HL-60 (cell line): Measurements from ENCODE around the gene FSD1L.

Experiments
- DNase-seq, 2 experiments: peaks; one replicate each; pipeline ENCODE4 v3.0.0-alpha.2; 2010 to 2020; ENCODE audit warnings: low read depth in 1 of 2, low spot score in 1 of 2
- H3K27ac ChIP-seq: fragments of 250-450 bp; sonication (Bioruptor Pico); replicated peaks from 2 replicates; pipeline ENCODE4 v1.5.1; 2020; ENCODE audit warnings: mild to moderate bottlenecking, moderate library complexity
- H3K27me3 ChIP-seq: fragments of 250-450 bp; sonication (Bioruptor Pico); 2 replicates; pipeline ENCODE4 v1.5.1; 2021; ENCODE audit warnings: mild to moderate bottlenecking, moderate library complexity; ENCODE audit not compliant: insufficient read depth, poor library complexity, severe bottlenecking
- H3K4me3 ChIP-seq: replicated peaks from 2 replicates; pipeline ENCODE4 v1.5.1; 2011; ENCODE audit warnings: mild to moderate bottlenecking, control low read depth, low read length; ENCODE audit not compliant: insufficient read depth
- CTCF ChIP-seq: IDR thresholded peaks from one replicate; pipeline ENCODE4 v1.5.1; 2011; ENCODE audit warnings: low read length, control low read depth, inconsistent platforms; ENCODE audit not compliant: insufficient read depth
- GABPA ChIP-seq: IDR thresholded peaks from 2 replicates; pipeline ENCODE4 v1.6.1; 2012; ENCODE audit warnings: low read depth
- POLR2AphosphoS5 ChIP-seq: IDR thresholded peaks from 2 replicates; pipeline ENCODE4 v1.6.1; 2012; ENCODE audit warnings: low read depth
- SPI1 ChIP-seq: IDR thresholded peaks from 2 replicates; pipeline ENCODE4 v1.6.1; 2012; ENCODE audit warnings: low read depth, mild to moderate bottlenecking, borderline replicate concordance
- TF ChIP-seq, protein P1 (sequence below): IDR thresholded peaks from 2 replicates; pipeline ENCODE4 v1.6.1; 2012; ENCODE audit warnings: low read depth; ENCODE audit not compliant: insufficient replicate concordance

FSD1L gene

GRCh38 chr9:105473221-105473620, 25.4 kb downstream of the FSD1L start:
- H3K27ac ChIP-seq, result no peak overlapping the region
- DNase-seq, result no peak
- TF ChIP-seq, protein P1, sequence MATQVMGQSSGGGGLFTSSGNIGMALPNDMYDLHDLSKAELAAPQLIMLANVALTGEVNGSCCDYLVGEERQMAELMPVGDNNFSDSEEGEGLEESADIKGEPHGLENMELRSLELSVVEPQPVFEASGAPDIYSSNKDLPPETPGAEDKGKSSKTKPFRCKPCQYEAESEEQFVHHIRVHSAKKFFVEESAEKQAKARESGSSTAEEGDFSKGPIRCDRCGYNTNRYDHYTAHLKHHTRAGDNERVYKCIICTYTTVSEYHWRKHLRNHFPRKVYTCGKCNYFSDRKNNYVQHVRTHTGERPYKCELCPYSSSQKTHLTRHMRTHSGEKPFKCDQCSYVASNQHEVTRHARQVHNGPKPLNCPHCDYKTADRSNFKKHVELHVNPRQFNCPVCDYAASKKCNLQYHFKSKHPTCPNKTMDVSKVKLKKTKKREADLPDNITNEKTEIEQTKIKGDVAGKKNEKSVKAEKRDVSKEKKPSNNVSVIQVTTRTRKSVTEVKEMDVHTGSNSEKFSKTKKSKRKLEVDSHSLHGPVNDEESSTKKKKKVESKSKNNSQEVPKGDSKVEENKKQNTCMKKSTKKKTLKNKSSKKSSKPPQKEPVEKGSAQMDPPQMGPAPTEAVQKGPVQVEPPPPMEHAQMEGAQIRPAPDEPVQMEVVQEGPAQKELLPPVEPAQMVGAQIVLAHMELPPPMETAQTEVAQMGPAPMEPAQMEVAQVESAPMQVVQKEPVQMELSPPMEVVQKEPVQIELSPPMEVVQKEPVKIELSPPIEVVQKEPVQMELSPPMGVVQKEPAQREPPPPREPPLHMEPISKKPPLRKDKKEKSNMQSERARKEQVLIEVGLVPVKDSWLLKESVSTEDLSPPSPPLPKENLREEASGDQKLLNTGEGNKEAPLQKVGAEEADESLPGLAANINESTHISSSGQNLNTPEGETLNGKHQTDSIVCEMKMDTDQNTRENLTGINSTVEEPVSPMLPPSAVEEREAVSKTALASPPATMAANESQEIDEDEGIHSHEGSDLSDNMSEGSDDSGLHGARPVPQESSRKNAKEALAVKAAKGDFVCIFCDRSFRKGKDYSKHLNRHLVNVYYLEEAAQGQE, result no peak
- TF ChIP-seq CTCF, result no peak
- TF ChIP-seq SPI1, result no peak
- no peak for TF ChIP-seq GABPA
- no peak for TF ChIP-seq POLR2AphosphoS5
- no peaks in the 10 kb centered on the region for H3K27me3 ChIP-seq
- no peak overlapping the region for H3K4me3 ChIP-seq

- Histone ChIP-seq H3K4me3 (no peak overlapping the region), H3K27ac (no peak overlapping the region), H3K27me3 (no peaks in the 10 kb centered on the region)
- TF ChIP-seq CTCF (no peak), SPI1 (no peak), POLR2AphosphoS5 (no peak), GABPA (no peak)
- DNase-seq, result no peak
These were observed 27.5 kb downstream of the FSD1L start for GRCh38 chr9:105475302-105475701.

GRCh38 chr9:105479846-105480245, 32.0 kb downstream of the FSD1L start:
- Histone ChIP-seq H3K27ac (no peak overlapping the region), H3K4me3 (no peak overlapping the region), H3K27me3 (no peaks in the 10 kb centered on the region)
- DNase-seq, result no peak
- TF ChIP-seq POLR2AphosphoS5 (no peak), CTCF (no peak), SPI1 (no peak), GABPA (no peak)
- TF ChIP-seq, protein P1, result no peak

DNA sequence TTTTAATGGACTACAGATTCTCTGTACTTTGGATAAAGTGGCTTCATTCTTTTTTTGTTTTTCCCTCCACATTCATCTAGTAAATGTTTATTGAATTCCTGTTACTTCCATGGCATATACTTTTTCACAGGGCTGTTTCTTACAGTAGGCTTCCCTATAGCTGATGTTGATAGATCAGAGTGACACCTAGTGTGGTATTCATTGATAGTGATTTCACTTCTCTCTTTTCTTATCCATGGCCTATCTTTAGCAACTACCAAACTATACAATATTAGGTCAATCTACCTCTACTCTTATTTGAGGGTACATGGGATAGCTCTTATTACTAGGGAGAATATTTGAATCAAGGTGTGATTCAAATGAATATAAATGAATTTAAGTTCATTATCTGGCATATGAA, 35.8 kb downstream of the FSD1L start:
- no peak overlapping the region for H3K27ac ChIP-seq
- TF ChIP-seq POLR2AphosphoS5, result no peak
- TF ChIP-seq, protein P1, result no peak
- no peak for TF ChIP-seq GABPA
- TF ChIP-seq CTCF, result no peak
- no peak for TF ChIP-seq SPI1
- no peak overlapping the region for H3K4me3 ChIP-seq
- DNase-seq, result no peak
- H3K27me3 ChIP-seq, result no peaks in the 10 kb centered on the region
